HG03196 (cell line): Measurements from ENCODE around the gene EMILIN2.

Experiments used
- ATAC-seq: cut with Tn5 transposase; IDR thresholded peaks from one replicate; pipeline ENCODE4 v1.9.1; 2021; ENCODE audit not compliant: unreplicated experiment

Gene EMILIN2

GRCh38 chr18:2952605-2953004 is 105.8 kb downstream of the EMILIN2 start:
- no peak for ATAC-seq

GRCh38 chr18:2953935-2954653 is 107.3 kb downstream of the EMILIN2 start:
- no peak for ATAC-seq

DNA sequence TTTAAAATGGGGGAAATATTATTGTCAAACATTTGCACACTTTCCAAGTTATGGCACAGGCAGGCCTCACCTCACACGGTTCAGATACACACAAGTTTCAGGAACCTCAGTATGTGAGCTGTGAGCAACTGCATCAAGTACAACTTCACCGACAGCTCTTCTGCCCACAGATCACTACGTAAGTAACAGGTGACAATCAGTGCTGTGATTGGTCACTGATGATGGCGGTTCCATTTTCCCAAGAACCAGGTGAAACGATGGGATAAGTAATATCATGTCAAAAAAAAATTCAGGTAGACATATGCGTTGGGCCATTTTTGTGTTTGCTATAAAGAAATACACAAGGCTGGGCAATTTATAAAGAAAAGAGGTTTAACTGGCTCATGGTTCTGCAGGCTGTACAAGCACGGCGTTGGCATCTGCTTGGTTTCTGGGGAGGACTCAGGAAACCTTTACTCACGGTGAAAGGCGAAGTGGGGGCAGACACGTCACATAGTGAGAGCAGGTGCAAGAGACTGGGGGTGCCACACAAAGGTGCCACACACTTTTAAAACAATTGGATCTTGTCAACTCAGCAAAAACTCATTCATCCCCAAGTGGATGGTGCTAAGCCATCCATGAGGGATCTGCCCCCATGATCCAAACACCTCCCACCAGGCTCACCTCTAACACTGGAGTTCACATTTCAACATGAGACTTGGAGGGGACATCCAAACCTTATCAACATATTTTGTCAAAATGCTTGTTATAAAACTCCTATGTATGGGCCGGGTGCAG is 108.3 kb downstream of the EMILIN2 start:
- no peak for ATAC-seq

DNA sequence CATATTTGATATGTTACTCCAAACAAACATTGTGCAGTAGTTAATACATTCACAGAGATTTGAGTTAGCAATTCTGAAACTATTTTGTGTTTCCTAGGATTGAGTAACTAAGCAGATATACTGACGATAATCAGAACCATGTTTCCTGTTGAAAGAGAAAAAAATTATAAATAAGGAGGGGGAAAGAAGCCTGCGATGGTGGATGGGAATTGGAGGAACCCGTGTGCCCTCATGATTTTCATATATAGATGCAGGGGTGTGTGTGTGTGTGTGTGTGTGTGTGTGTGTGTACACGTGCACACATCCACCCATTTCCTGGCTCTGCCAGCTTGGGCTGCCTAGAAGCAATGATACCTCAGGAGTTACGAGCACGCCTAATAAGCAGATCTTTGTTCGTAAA is 109.2 kb downstream of the EMILIN2 start:
- ATAC-seq: no peak

DNA sequence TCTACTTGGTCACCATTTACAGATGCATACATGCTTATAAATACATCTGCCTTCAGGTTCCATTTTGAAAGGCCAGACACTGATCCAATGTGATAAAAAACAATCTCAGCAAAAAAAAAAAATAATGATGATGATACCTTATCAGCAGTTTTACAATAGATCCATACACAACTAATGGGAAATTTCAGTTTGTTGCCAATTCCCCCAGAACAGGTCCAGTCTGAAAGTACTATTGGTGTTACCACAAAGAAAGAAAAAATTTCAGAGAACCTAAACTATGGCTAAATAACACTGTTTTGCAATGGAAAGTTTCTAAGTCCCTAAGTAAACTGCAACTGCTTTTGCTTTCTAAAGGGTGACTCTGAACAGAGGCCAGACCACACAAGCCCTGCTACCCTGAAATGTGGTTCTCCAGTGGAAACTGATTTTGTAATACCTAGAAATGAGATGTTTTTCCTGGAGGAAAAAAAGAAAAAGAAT is 112.1 kb downstream of the EMILIN2 start:
- peak; percentile 37 for ATAC-seq

DNA sequence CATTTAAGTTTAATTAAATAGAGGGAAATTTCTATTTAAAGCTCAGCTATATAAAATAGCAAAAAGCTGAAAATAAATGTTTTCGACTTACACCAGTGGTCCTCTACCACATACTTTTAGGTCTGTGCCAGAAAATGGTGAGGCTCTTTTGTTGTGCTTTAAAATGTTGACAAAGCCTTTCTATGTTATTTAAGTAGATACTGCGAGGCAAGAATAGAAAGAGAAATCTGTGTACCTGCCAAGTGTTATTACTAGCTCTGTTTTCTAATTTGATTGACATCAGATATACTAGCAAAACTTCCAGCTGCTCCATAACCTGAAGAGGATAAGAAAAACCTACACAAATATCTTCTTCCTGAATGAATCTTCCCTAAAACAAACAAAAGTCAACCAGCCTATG is 112.5 kb downstream of the EMILIN2 start:
- ATAC-seq: no peak

GRCh38 chr18:2960983-2961696 is 114.3 kb downstream of the EMILIN2 start:
- ATAC-seq: no peak

GRCh38 chr18:2961821-2962220 is 115.0 kb downstream of the EMILIN2 start:
- no peak for ATAC-seq

DNA sequence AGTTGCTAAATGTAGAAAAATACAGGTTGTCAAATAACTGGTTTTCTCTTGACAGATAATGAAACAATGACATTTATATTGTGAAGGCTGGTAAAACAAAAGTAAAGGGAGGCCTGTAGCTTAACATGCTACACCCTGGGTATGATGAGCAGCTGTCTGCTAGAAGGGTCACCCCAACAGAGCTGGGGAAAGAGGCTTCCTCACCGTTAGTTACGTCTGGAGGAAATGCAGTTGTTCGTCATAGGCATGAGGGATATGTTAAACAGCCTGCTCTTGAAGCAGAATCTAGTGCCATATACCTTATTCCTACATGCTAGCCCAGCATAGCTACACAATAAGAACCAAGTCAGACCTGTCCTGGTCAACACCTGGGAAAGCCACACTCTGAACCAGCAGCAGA is 116.2 kb downstream of the EMILIN2 start:
- no peak for ATAC-seq

GRCh38 chr18:2964361-2965010 is 117.7 kb downstream of the EMILIN2 start:
- ATAC-seq: no peak
